ENCODE measurements around the gene CXXC4.

The CXXC4 gene

GRCh38 chr4:104494822-104495559 lies at the start of gene CXXC4:
CXXC4 (minus strand) TSS chr4:104494894; CDS start chr4:104491802, 3,092 bp downstream.
- no peak for FAIRE-seq

- FAIRE-seq: no peak
Measured at GRCh38 chr4:104533156-104533555, 38.5 kb upstream of the CXXC4 start.

- no peak for FAIRE-seq
Measured at GRCh38 chr4:104532677-104533076, 38.0 kb upstream of the CXXC4 start.

- no peak for FAIRE-seq
Measured at GRCh38 chr4:104531390-104531789, 36.7 kb upstream of the CXXC4 start.

GRCh38 chr4:104530426-104530825 lies 35.7 kb upstream of the CXXC4 start:
- no peak for FAIRE-seq

- no peak for FAIRE-seq
Measured at GRCh38 chr4:104524591-104524990, 29.9 kb upstream of the CXXC4 start.

DNA sequence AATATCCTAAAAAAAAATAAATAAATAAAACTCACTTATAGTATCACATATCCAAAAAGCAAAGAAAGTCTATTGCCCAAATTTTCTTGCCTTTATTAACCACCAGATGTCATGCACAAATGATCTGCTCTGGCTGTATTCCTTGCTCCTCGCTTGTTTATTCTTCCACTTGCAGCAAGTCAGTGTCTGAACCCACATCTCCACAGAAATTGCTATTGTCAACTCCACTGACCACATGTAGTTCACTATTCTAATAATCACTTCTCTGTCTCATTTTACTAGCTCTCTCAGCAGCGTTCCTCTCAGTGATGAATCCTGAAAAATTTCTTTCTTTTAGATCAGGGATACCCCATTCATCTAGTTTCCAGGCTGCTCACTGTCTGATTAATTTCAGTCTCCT lies 29.3 kb upstream of the CXXC4 start:
- FAIRE-seq: no peak

DNA sequence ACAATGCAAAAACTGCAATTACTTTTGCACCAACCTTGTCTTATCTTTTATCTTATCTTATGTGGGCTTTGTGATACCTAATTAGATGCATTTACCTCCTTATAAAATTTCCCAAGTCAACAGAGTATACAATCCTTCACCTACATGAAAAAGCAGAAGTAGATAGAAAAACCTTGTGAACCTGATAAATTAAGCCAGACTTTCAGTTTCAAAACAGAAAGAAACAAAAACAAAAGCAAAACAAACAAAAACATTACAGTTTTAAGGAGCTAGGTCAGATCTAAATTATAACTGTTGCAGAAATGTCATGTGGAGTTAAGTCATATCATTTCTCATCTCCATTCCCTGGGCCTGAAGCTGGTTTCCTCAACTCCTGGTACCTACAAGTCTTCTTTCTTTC lies 24.9 kb upstream of the CXXC4 start:
- FAIRE-seq: no peak

DNA sequence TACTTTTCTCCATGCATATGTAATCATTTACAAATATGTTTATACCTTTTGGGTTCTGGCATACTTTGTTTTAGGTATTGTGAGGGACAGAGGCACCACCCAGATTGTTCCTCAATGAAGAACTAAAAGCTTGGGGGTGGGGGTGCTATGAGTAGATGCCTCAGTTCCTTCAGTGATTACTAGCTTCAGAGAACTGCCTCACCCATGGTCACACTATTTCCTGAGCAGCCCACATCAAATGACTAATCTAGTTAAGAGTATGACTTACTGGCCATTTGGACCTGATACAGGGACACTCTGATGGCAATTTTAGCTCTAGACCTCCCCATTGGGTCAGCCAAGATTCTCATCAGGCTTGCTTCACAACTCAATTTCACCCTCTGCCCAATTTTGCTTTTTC lies 22.2 kb upstream of the CXXC4 start:
- no peak for FAIRE-seq

- no peak for FAIRE-seq
Measured at GRCh38 chr4:104508224-104508623, 13.5 kb upstream of the CXXC4 start.

GRCh38 chr4:104507112-104507511 lies 12.4 kb upstream of the CXXC4 start:
- FAIRE-seq: no peak

DNA sequence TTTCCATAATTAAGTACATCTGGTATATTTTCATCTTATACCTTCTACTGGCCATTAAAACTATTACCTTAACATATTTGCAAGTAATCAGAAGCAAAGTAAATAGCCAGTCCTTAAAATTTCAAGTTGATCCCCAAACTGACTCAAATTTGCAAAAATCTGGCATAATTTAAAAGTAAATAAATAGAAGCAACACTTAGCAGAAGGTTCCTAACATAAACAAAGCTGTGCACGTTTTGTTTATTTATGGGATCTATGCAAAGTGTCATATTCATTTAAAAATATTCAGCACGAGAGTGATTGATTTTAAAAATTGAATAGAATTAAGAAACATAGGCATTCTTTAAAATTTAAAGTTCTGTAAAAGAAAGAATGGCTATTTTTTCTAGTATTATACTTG lies 9.8 kb upstream of the CXXC4 start:
- FAIRE-seq: no peak

GRCh38 chr4:104502471-104502870 lies 7.8 kb upstream of the CXXC4 start:
- no peak for FAIRE-seq

- FAIRE-seq: no peak
Measured at GRCh38 chr4:104501290-104501689, 6.6 kb upstream of the CXXC4 start.

DNA sequence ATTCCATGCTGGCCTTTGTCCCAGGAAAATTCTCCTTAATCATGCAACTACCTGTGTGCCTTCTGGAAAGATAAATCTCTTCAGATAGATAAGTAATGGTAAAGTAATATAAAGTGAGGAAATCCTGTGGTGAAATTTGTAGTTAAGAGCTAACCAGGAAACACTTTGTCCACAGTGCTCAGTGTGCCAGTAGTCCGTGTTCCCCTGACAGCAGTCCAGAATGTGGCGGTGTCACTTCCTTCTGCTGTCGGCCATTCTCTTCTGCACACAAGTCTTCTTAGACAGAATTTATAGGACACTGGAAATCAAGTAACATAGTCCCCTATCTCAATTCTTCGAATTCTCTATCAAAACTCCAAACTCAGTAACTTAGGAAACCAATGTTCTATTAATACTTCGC lies 5.7 kb upstream of the CXXC4 start:
- no peak for FAIRE-seq

- FAIRE-seq: no peak
Measured at GRCh38 chr4:104494185-104494584, 509 bp downstream of the CXXC4 start.

GRCh38 chr4:104493081-104493831 lies 1.4 kb downstream of the CXXC4 start:
- no peak for FAIRE-seq

DNA sequence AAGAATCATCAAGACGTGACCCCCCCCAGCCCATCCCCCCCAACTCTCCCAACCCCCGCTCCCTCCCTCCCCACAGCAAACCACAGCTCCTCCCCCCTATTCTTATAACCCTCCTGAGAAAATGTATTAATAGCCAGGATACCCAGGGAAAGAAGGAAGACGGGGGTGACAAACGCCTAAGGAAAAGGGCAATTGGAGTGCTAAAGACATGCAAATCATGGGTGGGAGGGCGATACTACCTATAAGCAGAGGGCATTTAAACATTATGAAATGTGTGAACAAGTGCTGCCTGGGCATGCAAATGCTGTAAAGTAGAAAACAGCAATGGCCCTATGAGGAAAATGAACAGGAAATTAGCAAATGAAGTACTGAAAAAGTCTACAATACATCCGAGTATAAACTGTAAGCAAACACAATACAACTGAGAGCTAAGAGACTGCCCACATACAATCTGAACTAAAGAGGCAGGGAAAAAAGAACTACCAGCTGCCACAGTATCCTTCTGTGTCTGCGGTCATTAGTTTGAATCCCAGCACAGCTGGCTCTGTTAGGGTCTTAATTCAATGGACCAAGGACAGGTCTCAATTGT lies 2.4 kb downstream of the CXXC4 start:
- FAIRE-seq: no peak

DNA sequence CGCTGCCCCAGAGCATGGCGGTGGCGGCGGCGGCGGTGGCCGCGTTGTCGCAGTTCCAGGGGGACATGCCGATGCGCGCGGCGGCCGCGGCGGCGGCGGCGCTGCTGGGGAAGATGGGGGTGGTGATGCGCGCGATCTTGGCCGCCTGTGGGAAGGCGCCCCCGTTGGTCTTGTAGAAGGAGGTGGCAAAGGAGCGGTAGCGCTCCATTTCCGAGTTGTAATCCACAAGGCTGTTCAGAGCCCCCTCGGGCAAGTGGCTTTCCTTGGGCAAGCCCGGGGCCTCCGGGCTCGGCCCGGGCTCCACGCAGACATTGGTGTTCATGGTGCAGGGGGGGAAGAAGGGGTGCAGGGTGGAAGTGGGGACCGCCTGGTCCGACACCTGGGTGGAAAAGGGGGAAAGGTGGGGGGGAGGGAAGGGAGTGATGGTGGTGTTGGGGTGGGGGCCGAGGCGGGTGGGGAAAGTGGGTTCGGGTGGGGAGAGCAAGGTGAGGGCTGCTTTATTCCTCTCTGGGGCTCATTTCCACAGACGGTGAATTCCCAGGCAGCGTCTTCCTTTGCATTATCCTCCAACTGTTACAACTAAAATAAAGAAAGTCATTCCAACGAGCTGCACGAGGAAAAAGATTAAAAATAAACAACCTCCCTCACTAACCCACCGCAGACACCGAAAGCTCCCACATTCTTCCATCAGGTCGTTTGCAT lies 3.1 kb downstream of the CXXC4 start:
- no peak for FAIRE-seq

DNA sequence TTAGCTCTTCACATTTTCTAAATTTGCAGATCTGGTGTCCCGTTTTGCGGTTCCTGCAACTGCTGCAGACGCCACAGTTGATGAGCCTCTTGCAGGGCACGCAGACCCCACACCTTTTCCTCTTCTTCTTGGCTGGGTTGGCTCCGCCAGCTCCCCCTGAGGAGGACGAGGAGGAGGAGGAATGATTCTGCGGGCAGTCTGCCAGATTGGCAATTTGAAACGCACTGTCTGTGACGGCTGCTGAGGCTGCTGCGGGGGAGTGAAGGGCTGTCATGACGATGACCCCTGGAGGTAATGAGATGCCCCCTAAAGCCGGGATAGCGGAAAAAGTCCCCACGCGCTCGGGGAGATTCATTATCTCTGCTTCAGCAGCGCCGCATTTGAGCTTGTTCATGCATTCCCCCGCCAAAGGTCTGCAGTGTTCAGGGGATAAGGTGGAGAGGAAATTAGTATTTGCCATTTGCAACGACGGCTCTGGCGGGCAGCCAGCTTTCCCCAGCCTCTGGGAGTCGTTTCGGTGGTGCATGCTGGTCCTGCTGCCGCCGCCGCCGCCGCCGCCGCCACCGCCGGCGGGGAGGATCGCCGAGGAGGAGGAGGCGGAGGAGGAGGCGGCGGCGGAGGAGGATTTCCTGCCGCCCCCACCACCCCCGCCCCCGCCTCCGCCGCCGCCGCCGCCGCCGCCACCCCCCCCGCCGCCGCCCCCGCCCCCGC lies 3.8 kb downstream of the CXXC4 start:
- FAIRE-seq: no peak

DNA sequence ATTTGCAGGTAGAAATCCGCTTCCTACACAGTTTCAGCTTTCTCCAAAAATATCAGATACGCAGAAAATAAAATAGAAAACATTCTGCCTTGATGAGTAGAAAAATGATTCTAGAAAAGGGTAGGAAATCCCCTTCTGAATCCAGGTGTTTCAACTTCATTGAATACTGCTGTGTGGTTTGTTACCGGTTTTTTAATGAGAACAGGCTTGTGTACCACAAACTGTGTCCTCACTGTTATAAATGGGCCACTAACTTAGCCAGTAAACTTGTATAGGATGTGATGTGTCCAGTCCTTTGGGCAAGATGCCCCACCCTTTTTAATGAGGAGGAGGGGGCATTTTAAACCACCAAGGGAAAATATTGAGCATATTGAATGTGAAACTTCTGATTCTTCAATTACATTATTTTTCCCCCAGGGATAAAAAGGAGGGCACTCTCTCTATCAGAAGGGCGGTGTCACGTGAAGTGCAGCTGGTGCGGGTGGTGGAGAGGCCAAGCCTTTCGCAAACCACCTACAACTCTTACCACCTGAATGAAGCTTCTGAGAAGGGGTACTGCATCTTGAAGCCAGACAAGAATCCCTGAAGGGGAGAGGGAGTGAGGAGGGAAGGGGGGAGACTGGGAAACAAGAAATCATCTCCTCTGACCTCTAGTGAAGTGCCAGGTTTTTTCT lies 4.5 kb downstream of the CXXC4 start:
- FAIRE-seq: no peak

DNA sequence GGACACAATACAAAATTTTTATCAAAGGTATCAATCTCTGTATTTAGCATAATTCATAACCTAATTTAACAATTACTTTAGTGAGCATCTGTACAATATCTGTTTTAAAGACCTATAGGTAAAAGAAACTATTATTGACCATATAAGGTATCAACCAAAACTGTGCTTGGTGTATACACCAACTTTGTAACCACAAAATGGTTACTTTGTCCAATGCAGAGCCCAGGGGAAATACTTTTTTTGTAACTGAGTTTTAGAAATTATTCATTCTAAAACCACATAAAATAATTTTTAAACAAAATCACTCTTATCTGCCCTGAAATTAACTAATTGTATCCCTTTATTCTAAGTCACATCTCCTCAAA lies 5.0 kb downstream of the CXXC4 start:
- no peak for FAIRE-seq

Data from endometrium (tissue), 2 donors.